HG02642 (cell line): ENCODE data around the gene DISP2.

ENCODE experiments used
- ATAC-seq: cut with Tn5 transposase; IDR thresholded peaks from one replicate; pipeline ENCODE4 v1.9.1; 2021; ENCODE audit warnings: mild to moderate bottlenecking; ENCODE audit not compliant: unreplicated experiment, poor library complexity

Gene DISP2

GRCh38 chr15:40340038-40340739 is 17.8 kb upstream of the DISP2 start:
- no peak for ATAC-seq

DNA sequence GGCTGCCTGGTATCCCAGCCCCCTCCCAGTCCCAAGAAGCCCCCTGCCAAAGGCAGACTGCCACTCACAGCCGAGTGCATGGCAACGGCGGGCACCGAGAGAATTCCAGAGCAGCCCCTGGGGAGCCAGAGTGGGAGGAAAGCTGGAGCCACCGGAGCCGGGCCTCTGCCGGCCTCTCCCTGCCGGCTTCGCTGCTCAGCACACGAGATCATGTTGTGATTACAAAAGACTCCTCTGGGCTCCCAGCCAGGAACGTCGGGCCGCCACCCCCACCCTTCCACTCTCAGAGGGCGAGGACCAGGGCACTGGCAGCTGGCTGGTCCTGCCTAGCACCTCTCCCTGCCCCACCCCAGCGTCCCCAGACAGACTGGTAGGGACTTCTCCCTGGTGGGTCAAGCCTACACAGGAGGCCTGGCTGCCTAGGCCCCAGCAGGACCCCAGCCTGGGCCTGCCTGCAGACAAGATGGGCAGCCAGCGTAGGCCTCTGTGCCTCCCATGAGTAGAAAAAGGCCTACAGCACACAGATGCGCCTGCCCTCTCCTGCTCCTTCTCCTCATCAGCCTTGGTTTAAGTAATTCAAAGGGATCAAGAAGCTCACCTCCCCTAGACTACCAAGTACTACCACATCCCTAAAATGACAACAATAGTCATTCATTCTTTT is 17.1 kb upstream of the DISP2 start, which contains the start of gene CCDC9B:
CCDC9B (minus strand) TSS at position 200 of the 661 bp plus-strand sequence; CDS start at position 80, 120 bp downstream.
- no peak for ATAC-seq

GRCh38 chr15:40342416-40343320 is 15.4 kb upstream of the DISP2 start:
- no peak for ATAC-seq

DNA sequence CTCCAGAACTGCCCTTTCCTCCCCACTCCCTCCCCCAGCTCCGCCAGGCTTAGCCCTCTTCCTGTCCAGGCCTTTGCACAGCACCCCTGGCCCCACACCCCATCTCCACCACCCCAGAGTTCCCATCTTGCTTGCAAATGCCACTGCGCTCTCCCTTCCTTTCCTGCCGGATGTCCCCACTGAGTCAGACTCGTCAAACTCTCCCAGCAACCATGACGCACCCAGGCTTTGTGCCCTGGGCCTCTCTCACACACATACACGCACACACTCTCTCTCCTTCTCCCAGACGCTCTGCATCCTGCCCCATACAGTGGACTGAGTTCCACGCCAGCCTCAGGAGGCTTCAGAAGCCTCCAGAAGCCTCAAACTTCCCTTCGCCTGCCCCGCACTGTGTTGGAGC is 14.5 kb upstream of the DISP2 start:
- no peak for ATAC-seq

GRCh38 chr15:40344217-40344616 is 13.8 kb upstream of the DISP2 start:
- no peak for ATAC-seq

DNA sequence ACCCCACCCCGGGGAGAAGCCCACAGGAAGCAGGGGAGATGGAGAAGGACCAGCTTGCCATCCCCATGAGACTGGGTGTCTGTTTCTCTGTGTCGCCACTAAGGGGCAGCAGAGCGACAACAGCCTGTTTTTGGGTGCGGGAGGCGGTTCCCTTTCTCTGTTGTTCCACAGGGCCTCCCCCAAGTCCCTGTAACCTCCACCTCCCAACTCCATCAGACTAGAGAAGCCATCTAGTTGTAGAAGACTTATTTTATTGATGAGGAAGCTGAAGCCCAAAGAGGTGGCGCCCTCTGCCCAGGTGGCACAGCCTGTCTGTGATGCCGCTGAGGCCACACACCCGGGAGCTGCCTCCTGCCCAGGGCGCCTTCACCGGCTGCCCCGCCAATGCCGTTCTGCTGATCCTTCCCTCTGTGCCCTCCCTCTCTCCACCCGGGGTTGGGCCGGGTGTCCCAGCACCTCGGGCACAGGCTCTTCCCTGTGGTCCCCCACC is 13.3 kb upstream of the DISP2 start:
- ATAC-seq: no peak

GRCh38 chr15:40345225-40345866 is 12.7 kb upstream of the DISP2 start:
- no peak for ATAC-seq

- no peak for ATAC-seq
Measured at GRCh38 chr15:40345867-40346578, 12.0 kb upstream of the DISP2 start.

GRCh38 chr15:40346579-40347558 is 11.2 kb upstream of the DISP2 start:
- ATAC-seq: no peak

- no peak for ATAC-seq
Measured at GRCh38 chr15:40347559-40348473, 10.2 kb upstream of the DISP2 start.

DNA sequence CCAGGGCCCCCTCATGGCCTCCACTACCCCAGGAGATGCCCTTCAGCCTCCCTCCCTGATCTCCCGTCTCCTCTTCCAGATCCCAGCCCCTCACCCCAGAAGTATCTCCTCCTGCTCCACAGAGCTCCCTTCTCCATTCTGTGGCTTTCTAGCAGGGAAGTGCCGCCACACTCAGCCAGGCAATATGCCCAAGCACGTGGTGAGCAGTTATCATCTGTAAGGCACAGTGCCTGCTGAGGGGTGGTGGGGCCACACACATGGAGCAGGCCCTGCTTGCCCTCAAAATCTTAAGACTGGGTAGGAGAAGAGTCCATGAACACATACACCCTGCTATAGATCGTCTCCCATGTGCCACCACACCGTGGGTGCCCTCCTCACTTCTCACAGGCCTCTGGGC is 9.5 kb upstream of the DISP2 start:
- no peak for ATAC-seq

DNA sequence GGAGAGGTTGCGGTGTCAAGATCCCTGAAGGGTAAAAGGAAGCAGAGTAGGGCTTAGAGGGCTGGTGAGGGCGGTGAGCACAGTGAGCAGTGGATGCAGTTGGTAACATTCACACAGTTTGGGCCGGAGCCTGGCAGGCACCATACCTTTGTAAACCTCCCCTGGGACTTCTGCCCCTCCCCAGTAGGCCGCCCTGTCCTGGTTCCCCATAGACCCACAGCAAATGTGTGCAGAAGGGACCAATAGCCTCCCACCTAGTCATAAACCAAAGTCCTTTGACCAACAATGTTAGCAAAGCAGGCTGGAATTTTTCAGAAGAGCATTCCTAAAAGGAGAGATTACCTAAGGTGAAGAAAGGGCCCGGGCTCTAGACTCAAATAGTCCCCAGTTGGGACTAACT is 8.9 kb upstream of the DISP2 start:
- ATAC-seq: no peak

GRCh38 chr15:40352281-40352901 is 5.6 kb upstream of the DISP2 start:
- no peak for ATAC-seq

GRCh38 chr15:40353697-40354096 is 4.3 kb upstream of the DISP2 start:
- ATAC-seq: no peak

- ATAC-seq: no peak
Measured at GRCh38 chr15:40354408-40355171, 3.4 kb upstream of the DISP2 start.

GRCh38 chr15:40355976-40356585 is 1.9 kb upstream of the DISP2 start:
- ATAC-seq: no peak
